DMS 273 treated with DMSO at 0.1 percent for 48 hours (cell line): ENCODE results near the gene WNT11.

Experiments used
- DNase-seq: peaks from one replicate; lab custom pipeline; 2025; lab: John Stamatoyannopoulos, UW

Gene WNT11

GRCh38 chr11:76218449-76219178 is 12.3 kb upstream of the WNT11 start:
- DNase-seq: no peak

GRCh38 chr11:76217653-76218160 is 11.4 kb upstream of the WNT11 start:
- DNase-seq: no peak

- no peak for DNase-seq
These were observed 10.4 kb upstream of the WNT11 start for GRCh38 chr11:76216536-76217325.

GRCh38 chr11:76215941-76216340 is 9.6 kb upstream of the WNT11 start:
- no peak for DNase-seq

GRCh38 chr11:76214968-76215548 is 8.8 kb upstream of the WNT11 start:
- DNase-seq: no peak

- no peak for DNase-seq
These were observed 7.9 kb upstream of the WNT11 start for GRCh38 chr11:76214186-76214585.

- no peak for DNase-seq
These were observed 6.1 kb upstream of the WNT11 start for GRCh38 chr11:76212086-76213035.

- no peak for DNase-seq
These were observed 4.9 kb upstream of the WNT11 start for GRCh38 chr11:76210931-76211851.

GRCh38 chr11:76209973-76210930 is 4.0 kb upstream of the WNT11 start:
- DNase-seq: no peak

- no peak for DNase-seq
These were observed 3.2 kb upstream of the WNT11 start for GRCh38 chr11:76209375-76209972.

GRCh38 chr11:76208438-76209374 is 2.4 kb upstream of the WNT11 start:
- DNase-seq: no peak

- peak; percentile 53 for DNase-seq
These were observed 1.5 kb upstream of the WNT11 start for GRCh38 chr11:76207642-76208401.

- no peak for DNase-seq
These were observed 300 bp downstream of the WNT11 start for GRCh38 chr11:76206077-76206326.

- no peak for DNase-seq
These were observed 838 bp downstream of the WNT11 start for GRCh38 chr11:76205252-76206076.

GRCh38 chr11:76203937-76204336 is 2.4 kb downstream of the WNT11 start:
- no peak for DNase-seq

GRCh38 chr11:76203131-76203925 is 3.0 kb downstream of the WNT11 start:
- no peak for DNase-seq
